Spleen (tissue), 11 donors: ENCODE data around the gene SEC24C. TPM values are rescaled to one million over a fixed set of nuclear protein-coding genes. Genes with fewer than 3 reads are reported as not detected.
A peak's percentile ranks its signal among the peaks of the same experiment; 100 is the strongest.

ENCODE experiments used
- DNase-seq: peaks from one replicate; pipeline ENCODE4 v3.0.0-alpha.2; 2020
- H3K27ac ChIP-seq, 8 donors: fragments of 200-600 bp; sonication (generic) in 7 of 8; 1 replicate in 4 of 8; 2 replicates in 4 of 8; pipeline versions ENCODE4 v1.5.0 to v1.8.0; 2016 to 2021; ENCODE audit warnings: inconsistent platforms in 4 of 8, mild to moderate bottlenecking in 4 of 8, moderate library complexity in 1 of 8
- H3K27me3 ChIP-seq, 7 donors: fragments of 200-600 bp; sonication (generic) in 6 of 7; replicated peaks in 1 of 7; 1 replicate in 4 of 7; 2 replicates in 3 of 7; pipeline versions ENCODE4 v1.5.0 to v1.8.0; 2016 to 2021; ENCODE audit warnings: inconsistent platforms in 3 of 7, mild to moderate bottlenecking in 1 of 7
- H3K36me3 ChIP-seq, 6 donors: fragments of 200-600 bp; sonication (generic) in 5 of 6; 1 replicate in 4 of 6; 2 replicates in 2 of 6; pipeline versions ENCODE4 v1.5.0 to v1.8.0; 2016 to 2021; ENCODE audit warnings: inconsistent platforms in 2 of 6
- H3K4me1 ChIP-seq, 6 donors: fragments of 200-600 bp; sonication (generic) in 5 of 6; 1 replicate in 3 of 6; 2 replicates in 3 of 6; pipeline versions ENCODE4 v1.5.0 to v1.8.0; 2016 to 2021; ENCODE audit warnings: inconsistent platforms in 3 of 6
- H3K4me3 ChIP-seq, 8 donors: fragments of 200-600 bp; sonication (generic) in 7 of 8; 1 replicate in 4 of 8; 2 replicates in 4 of 8; pipeline versions ENCODE4 v1.5.0 to v1.8.0; 2016 to 2021; ENCODE audit warnings: inconsistent platforms in 4 of 8, mild to moderate bottlenecking in 4 of 8, moderate library complexity in 2 of 8
- H3K9me3 ChIP-seq, 8 donors: fragments of 200-600 bp; sonication (generic) in 7 of 8; 1 replicate in 4 of 8; 2 replicates in 4 of 8; pipeline versions ENCODE4 v1.5.0 to v1.8.0; 2016 to 2021; ENCODE audit warnings: inconsistent platforms in 4 of 8
- CTCF ChIP-seq, 11 experiments: fragments of 200-600 bp in 7 of 11; fragments of 450-650 bp in 4 of 11; sonication (generic) in 4 of 11; IDR thresholded peaks in 8 of 11; conservative IDR thresholded peaks in 3 of 11; 1 replicate in 7 of 11; 2 replicates in 4 of 11; pipeline versions ENCODE4 v1.4.0 to v1.8.0; 2016 to 2021; ENCODE audit warnings: antibody characterized with exemption in 11 of 11, inconsistent platforms in 4 of 11, mild to moderate bottlenecking in 1 of 11
- POLR2A ChIP-seq, 3 donors: fragments of 450-650 bp; IDR thresholded peaks; one replicate each; pipeline ENCODE4 v1.5.1; 2017; ENCODE audit warnings: antibody characterized with exemption in 3 of 3, mild to moderate bottlenecking in 1 of 3
- POLR2AphosphoS5 ChIP-seq, 3 donors: sonication (generic); formaldehyde crosslinking; IDR thresholded peaks; one replicate each; pipeline ENCODE4 v1.5.1; 2017; ENCODE audit warnings: antibody characterized with exemption in 3 of 3
- WGBS, 5 donors: extraction: QIAGEN DNeasy Blood & Tissue Kit in 3 of 5; methylation state at CpG; one replicate each; pipeline versions ENCODE4 v1.1.5 to v1.1.7; 2013 to 2018; 5-methylcytosine and 5-hydroxymethylcytosine counted together
- intact Hi-C: fragments of 100-400 bp; cut with DNase I; formaldehyde crosslinking; loops from one replicate; pipeline ENCODE4 v1.15.0; 2023; ENCODE audit warnings: low total_unique reads
- polyA plus RNA-seq, 3 donors: library from polyadenylated mRNA; stranded (reverse); fragments of 200-250 nt; gene quantifications; one replicate each; pipeline ENCODE4 v1.2.1, GENCODE V29; 2013
- total RNA-seq, 7 donors: library from RNA; depleted of rRNA in 3 of 7; stranded (reverse); fragments of >200 nt in 3 of 7; fragmentation: NEBNext Ultra II Directional in 4 of 7; extraction: Animal tissue kit (Norgen Biotek cat#: 25700) in 4 of 7; gene quantifications; one replicate each; pipeline versions ENCODE4 v1.1.0 to v1.2.1, GENCODE V29; 2016 to 2021
- donor health status: healthy with polysubstance abuse.
- donor health status: DM: no; HTN: no; CAD: no; lungs with moderate emphysema.
- donor health status: DM: no; HTN: no; CAD: no.
- donor health status: Bipolar disorder and iron deficiency.
- donor health status: healthy.
- donor health status: DM: no; HTN: no; CAD: no.
- donor health status: DM: yes; HTN: yes; CAD: no.

Gene SEC24C
- total and polyA plus RNA-seq, 10 donors: 20.4 to 75.6 (median 62.4) TPM

- DNase-seq: no peak
- H3K4me3 ChIP-seq: no peak overlapping the region
- no peaks in the 10 kb centered on the region for H3K9me3 ChIP-seq
- H3K27me3 ChIP-seq: no peaks in the 10 kb centered on the region
- TF ChIP-seq CTCF (IDR thresholded peaks at IDR 0.05 in 8 of 11, conservative IDR thresholded peaks at IDR 0.05 in 3 of 11) (no peak), POLR2AphosphoS5 (IDR thresholded peaks at IDR 0.05) (peak in 1 of 3 donors; percentile 85), POLR2A (IDR thresholded peaks at IDR 0.05) (no peak)
- intact Hi-C loops: no loop called here
- WGBS, 5 donors: 86 to 96% (median 89%) methylated on average over 18 to 20 of the region's 20 CpGs
- peak overlapping the region in 1 of 8 donors; percentile 45 for H3K27ac ChIP-seq
- peaks cover 0 to 100% (median 100%) of the 10 kb centered on the region in 6 donors for H3K36me3 ChIP-seq
- H3K4me1 ChIP-seq: peaks cover 0 to 36% (median 11%) of the 10 kb centered on the region in 6 donors
Measured at GRCh38 chr10:73800560-73801252, 56.5 kb downstream of the SEC24C start.

- Histone ChIP-seq H3K36me3 (peaks cover 0 to 100% (median 100%) of the 10 kb centered on the region in 6 donors), H3K4me1 (peaks cover 3 to 41% (median 14%) of the 10 kb centered on the region in 6 donors), H3K27ac (no peak overlapping the region), H3K27me3 (no peaks in the 10 kb centered on the region), H3K9me3 (no peaks in the 10 kb centered on the region), H3K4me3 (no peak overlapping the region)
- TF ChIP-seq POLR2AphosphoS5 (IDR thresholded peaks at IDR 0.05) (peak; percentile 67 to 81 (median 68)), POLR2A (IDR thresholded peaks at IDR 0.05) (no peak)
- no peak for DNase-seq
- intact Hi-C loops: no loop called here
- 90 to 96% (median 94%) methylated on average over 7 to 13 of the region's 13 CpGs for WGBS, 5 donors
Measured at GRCh38 chr10:73801253-73801590, 57.0 kb downstream of the SEC24C start.

- DNase-seq: no peak
- WGBS, 5 donors: 84 to 90% (median 89%) methylated on average over 11 of the region's 11 CpGs
- H3K9me3 ChIP-seq: no peaks in the 10 kb centered on the region
Measured at GRCh38 chr10:73802276-73802991, 58.3 kb downstream of the SEC24C start.

GRCh38 chr10:73803680-73804286, 59.6 kb downstream of the SEC24C start:
- peaks cover 7 to 67% (median 36%) of the 10 kb centered on the region in 6 donors for H3K4me1 ChIP-seq
- H3K27me3 ChIP-seq: no peaks in the 10 kb centered on the region
- peak overlapping the region in 6 of 8 donors; percentile 36 to 59 (median 42) for H3K27ac ChIP-seq
- no peak for DNase-seq
- TF ChIP-seq POLR2A (IDR thresholded peaks at IDR 0.05) (no peak), POLR2AphosphoS5 (IDR thresholded peaks at IDR 0.05) (peak in 1 of 3 donors; percentile 23), CTCF (IDR thresholded peaks at IDR 0.05 in 8 of 11, conservative IDR thresholded peaks at IDR 0.05 in 3 of 11) (no peak)
- H3K4me3 ChIP-seq: no peak overlapping the region
- no peaks in the 10 kb centered on the region for H3K9me3 ChIP-seq
- intact Hi-C loops: no loop called here
- H3K36me3 ChIP-seq: peaks cover 0 to 100% (median 98%) of the 10 kb centered on the region in 6 donors

More at GRCh38 chr10:73802276-73802991, 58.3 kb downstream of the SEC24C start:
- TF ChIP-seq CTCF (IDR thresholded peaks at IDR 0.05 in 8 of 11, conservative IDR thresholded peaks at IDR 0.05 in 3 of 11) (no peak), POLR2AphosphoS5 (IDR thresholded peaks at IDR 0.05) (peak; percentile 35 to 47 (median 38))
- Histone ChIP-seq H3K4me3 (no peak overlapping the region), H3K27ac (peak overlapping the region in 2 of 8 donors; percentile 8 to 59), H3K36me3 (peaks cover 0 to 100% (median 99%) of the 10 kb centered on the region in 6 donors), H3K4me1 (peaks cover 7 to 53% (median 26%) of the 10 kb centered on the region in 6 donors), H3K27me3 (no peaks in the 10 kb centered on the region)
- intact Hi-C loops: no loop called here
